ENCODE data around the gene CTAG1A. TPM values are rescaled to one million over a fixed set of nuclear protein-coding genes. Genes with fewer than 3 reads are reported as not detected.
"Not testable (repeated sequence)": the region's sequence is repeated elsewhere in the genome, so short reads cannot be mapped to it uniquely, and the experiment has no call there.

The CTAG1A gene
- total RNA-seq, 6 experiments from 2014 or later, result not detected

DNA sequence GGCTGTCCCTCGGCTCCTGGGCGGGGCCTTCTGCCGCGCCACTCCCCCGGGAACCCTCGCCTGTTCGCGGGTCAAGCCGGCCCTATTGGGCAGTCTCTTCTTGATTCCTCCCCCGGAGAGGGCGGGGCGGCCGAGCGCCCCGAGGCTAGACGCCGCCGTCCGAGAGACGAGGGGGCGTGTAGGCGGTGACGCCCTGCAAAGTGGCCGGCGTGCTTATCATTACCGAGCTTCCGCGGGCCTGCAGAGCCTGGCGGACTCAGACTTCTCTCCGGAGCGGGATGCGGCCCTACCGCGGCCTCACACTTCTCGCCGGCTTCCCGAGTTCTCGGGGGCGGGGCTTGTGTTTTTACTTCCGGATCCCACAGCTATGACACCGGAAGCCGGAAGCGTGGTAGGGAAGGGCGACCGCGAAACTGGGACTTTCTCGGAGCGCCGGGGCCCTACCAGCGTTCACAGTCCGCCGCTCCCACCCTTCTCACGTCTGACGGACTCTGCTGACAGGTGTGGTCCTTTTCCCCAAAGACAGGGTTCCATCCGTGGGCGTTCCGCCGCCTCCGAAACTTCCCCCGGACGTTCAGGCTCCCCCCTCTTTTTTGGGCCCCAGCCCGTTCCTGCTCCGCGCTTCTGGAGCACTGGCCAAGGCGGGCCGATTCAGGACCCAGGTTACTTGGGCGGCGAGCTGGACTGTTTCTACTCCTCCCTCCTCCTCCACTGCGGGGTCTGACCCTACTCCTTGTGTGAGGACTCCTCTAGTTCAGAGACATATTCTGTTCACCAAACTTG lies 37.5 kb upstream of the CTAG1A start, which contains the start of gene IKBKG:
TSS of gene IKBKG (plus strand) at position 376 of the 783 bp plus-strand sequence. CDS start 4,383 bp downstream, outside the sequence.
- Mint-ChIP-seq H3K4me3 (peak within 1 kb of the TSS; percentile 97), H3K9me3 (no peaks in the 10 kb centered on the region), H3K27me3 (ENCODE audit: insufficient read depth) (no peaks in the 10 kb centered on the region; the same call in 1 of the 2 replicates), H3K27ac (peak within 1 kb of the TSS; percentile 98), H3K4me1 (ENCODE audit: low read depth) (peaks cover 42% of the 10 kb centered on the region), H3K36me3 (ENCODE audit: low read depth) (peaks cover 33% of the 10 kb centered on the region)
- TF ChIP-seq, protein P1, sequence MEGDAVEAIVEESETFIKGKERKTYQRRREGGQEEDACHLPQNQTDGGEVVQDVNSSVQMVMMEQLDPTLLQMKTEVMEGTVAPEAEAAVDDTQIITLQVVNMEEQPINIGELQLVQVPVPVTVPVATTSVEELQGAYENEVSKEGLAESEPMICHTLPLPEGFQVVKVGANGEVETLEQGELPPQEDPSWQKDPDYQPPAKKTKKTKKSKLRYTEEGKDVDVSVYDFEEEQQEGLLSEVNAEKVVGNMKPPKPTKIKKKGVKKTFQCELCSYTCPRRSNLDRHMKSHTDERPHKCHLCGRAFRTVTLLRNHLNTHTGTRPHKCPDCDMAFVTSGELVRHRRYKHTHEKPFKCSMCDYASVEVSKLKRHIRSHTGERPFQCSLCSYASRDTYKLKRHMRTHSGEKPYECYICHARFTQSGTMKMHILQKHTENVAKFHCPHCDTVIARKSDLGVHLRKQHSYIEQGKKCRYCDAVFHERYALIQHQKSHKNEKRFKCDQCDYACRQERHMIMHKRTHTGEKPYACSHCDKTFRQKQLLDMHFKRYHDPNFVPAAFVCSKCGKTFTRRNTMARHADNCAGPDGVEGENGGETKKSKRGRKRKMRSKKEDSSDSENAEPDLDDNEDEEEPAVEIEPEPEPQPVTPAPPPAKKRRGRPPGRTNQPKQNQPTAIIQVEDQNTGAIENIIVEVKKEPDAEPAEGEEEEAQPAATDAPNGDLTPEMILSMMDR (IDR thresholded peaks at IDR 0.05), result no peak
- DNase-seq, result peak; percentile 81

DNA sequence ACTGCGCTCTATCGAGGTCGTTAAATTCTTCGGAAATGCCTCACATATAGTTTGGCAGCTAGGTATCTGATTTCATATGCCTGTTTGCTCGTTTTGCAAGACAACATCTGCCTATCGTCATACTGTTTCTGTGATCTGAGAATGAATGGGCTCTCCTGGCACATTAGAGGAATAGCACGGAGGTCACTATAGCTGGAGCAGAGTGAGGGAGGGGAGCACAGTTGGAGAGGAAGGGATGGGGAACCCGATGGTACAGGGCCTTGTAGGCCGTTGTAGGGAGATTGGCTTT lies 37.0 kb upstream of the CTAG1A start:
- Mint-ChIP-seq H3K27me3 (ENCODE audit: insufficient read depth) (no peaks in the 10 kb centered on the region; the same call in 1 of the 2 replicates), H3K4me3 (peak overlapping the region; percentile 97), H3K27ac (peak overlapping the region; percentile 98), H3K36me3 (ENCODE audit: low read depth) (peaks cover 29% of the 10 kb centered on the region), H3K9me3 (no peaks in the 10 kb centered on the region), H3K4me1 (ENCODE audit: low read depth) (peaks cover 37% of the 10 kb centered on the region)
- peak; percentile 33 for DNase-seq
- TF ChIP-seq, protein P1 (IDR thresholded peaks at IDR 0.05), result no peak

DNA sequence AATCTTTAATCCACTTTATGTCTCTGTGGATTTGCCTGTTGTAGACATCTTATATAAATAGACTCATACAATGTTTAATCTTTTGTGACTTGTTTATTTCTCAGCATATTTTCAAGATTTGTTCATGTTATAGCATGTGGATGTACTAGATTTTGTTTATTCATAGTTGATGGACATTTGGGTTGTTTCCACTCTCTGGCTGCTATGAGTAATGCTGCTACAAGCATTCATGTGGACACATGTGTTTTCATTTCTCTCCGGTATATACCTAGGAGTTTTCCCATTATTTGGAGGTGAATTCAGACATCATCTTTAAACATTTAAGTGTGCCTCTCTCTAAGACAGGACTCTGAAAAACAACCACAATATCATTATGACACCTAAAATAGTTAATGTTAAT lies 35.2 kb upstream of the CTAG1A start:
- H3K36me3 Mint-ChIP-seq (ENCODE audit: low read depth), result peaks cover 27% of the 10 kb centered on the region; the same call in 1 of the 2 replicates
- peaks cover 30% of the 10 kb centered on the region for H3K4me1 Mint-ChIP-seq (ENCODE audit: low read depth)

DNA sequence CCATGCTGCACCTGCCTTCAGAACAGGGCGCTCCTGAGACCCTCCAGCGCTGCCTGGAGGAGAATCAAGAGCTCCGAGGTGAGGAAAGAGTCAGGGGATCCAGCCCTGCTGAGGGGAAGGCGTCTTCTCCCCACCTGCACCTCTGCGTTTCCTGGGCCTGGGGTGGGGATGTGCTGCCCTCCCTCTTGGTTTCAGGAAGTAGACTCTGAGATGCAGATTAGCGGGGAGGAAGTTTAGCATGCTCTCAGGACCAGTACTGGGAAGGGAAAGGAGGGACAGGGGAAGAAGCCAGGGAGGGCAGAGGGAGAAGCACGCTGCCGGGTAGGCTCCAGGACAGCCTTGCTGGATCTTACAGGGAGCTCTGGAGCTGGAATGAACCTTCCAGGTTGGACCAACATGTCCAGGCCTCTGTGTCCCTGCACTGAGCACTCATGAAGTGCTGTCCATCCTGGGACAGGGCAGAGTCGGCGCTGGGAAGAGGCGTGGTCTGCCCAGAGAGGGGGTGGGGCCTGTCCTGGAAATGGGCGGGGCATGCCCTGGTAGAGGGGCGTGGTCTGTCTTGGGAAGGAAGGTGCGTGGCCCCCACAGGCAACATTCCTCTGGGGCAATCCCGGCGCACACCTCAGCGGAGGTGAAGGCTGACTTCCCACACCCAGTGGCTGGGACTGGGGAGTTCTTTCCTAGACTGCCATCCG lies 32.7 kb upstream of the CTAG1A start:
- Mint-ChIP-seq H3K36me3 (ENCODE audit: low read depth) (peaks cover 16% of the 10 kb centered on the region; the same call in 1 of the 2 replicates), H3K4me1 (ENCODE audit: low read depth) (peaks cover 18% of the 10 kb centered on the region)
- H3K27me3 Mint-ChIP-seq (ENCODE audit: insufficient read depth); H3K4me3 Mint-ChIP-seq; H3K27ac Mint-ChIP-seq; H3K9me3 Mint-ChIP-seq; DNase-seq: not testable (repeated sequence)

More for the DNA sequence above, 35.2 kb upstream of the CTAG1A start:
- Mint-ChIP-seq H3K27me3 (ENCODE audit: insufficient read depth) (no peaks in the 10 kb centered on the region; the same call in 1 of the 2 replicates), H3K4me3 (peak overlapping the region; percentile 74), H3K9me3 (no peaks in the 10 kb centered on the region), H3K27ac (peak overlapping the region; percentile 81)
- DNase-seq, result no peak
- TF ChIP-seq, protein P1 (IDR thresholded peaks at IDR 0.05), result no peak

DNA sequence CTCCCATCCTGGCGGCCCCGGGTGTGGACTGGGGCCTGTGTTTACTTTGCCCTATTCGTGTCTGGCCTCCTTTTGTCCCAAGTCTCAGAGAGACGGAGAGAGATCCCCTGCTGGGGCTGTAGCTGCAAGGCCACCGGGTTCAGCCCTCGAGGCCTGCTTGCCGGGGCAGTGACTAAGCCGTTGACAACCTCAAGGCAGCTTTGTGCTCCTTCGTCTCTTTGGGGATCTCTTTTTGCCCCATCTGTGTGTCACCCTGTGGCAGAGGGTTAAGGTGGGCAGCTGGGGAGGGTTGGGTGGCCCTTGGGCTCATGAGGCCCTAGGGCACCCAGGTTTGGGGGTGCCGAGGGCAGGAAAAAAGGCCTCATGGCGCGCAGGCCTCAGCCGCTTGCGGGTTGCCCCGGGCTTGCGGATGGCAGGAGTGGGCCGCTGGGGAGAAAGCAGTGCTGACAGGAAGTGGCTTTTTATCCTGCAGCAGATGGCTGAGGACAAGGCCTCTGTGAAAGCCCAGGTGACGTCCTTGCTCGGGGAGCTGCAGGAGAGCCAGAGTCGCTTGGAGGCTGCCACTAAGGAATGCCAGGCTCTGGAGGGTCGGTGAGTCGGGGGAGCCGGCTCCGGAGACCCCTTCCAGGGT lies 26.8 kb upstream of the CTAG1A start:
- H3K4me1 Mint-ChIP-seq (ENCODE audit: low read depth); H3K36me3 Mint-ChIP-seq (ENCODE audit: low read depth); H3K4me3 Mint-ChIP-seq; H3K9me3 Mint-ChIP-seq; H3K27ac Mint-ChIP-seq; DNase-seq; H3K27me3 Mint-ChIP-seq (ENCODE audit: insufficient read depth): not testable (repeated sequence)

DNA sequence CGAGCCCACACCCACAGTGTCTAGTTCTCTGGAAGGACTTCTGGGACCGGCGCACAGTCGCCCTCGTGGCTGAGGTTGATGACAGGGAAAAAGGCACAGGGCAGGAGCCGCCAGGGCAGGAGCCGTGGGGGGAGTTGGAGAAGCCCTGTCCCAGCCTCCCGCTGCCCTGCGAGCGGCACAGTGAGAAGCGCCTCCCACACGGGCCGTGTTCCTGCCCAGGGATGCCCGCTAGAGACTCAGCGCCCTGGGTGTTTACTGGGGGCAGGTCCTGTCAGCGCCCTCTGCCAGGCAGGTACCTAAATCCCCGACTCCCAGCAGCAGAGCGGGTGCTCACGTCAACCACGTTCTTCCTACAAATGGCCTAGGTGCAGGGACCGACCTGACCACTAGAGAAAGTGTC lies 26.0 kb upstream of the CTAG1A start:
- not testable (repeated sequence) for H3K27ac Mint-ChIP-seq; H3K4me1 Mint-ChIP-seq (ENCODE audit: low read depth); H3K9me3 Mint-ChIP-seq; DNase-seq; H3K36me3 Mint-ChIP-seq (ENCODE audit: low read depth); H3K27me3 Mint-ChIP-seq (ENCODE audit: insufficient read depth); H3K4me3 Mint-ChIP-seq

DNA sequence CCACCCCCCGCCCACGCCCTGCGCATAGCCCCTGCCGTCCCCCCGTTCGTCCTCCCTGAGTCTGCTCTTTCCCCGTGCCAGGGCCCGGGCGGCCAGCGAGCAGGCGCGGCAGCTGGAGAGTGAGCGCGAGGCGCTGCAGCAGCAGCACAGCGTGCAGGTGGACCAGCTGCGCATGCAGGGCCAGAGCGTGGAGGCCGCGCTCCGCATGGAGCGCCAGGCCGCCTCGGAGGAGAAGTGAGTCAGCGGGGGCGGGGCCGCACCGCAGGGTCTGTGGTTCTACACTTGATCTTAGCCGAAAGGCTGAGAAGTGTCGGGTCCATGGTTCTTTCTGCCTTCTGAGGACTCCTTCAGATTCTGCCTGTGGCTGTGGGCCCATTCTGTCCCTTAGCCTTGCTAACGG lies 24.6 kb upstream of the CTAG1A start:
- not testable (repeated sequence) for DNase-seq; H3K27ac Mint-ChIP-seq; H3K4me1 Mint-ChIP-seq (ENCODE audit: low read depth); H3K9me3 Mint-ChIP-seq; H3K4me3 Mint-ChIP-seq; H3K27me3 Mint-ChIP-seq (ENCODE audit: insufficient read depth); H3K36me3 Mint-ChIP-seq (ENCODE audit: low read depth)

DNA sequence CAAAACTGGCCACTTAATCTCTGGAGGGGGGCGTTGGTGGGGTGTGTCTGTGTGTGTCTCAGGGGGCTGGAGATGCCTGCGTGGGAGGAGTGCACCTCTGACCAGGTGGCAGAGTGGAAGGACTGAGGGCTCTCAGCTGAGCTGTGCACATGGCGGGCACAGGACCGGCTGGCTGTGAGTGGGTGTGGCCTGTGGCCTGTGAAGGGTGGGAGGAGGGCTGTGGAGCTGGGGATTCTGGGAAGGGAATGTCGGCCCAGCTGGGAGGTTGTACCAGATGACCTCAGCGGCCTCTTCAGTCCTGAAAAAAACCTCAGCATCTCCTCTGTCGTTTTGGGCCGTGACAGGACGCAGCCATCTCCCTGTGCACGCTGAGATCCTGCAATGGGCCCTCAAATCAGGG lies 22.6 kb upstream of the CTAG1A start:
- not testable (repeated sequence) for H3K27me3 Mint-ChIP-seq (ENCODE audit: insufficient read depth); H3K4me1 Mint-ChIP-seq (ENCODE audit: low read depth); H3K4me3 Mint-ChIP-seq; H3K36me3 Mint-ChIP-seq (ENCODE audit: low read depth); DNase-seq; H3K9me3 Mint-ChIP-seq; H3K27ac Mint-ChIP-seq

DNA sequence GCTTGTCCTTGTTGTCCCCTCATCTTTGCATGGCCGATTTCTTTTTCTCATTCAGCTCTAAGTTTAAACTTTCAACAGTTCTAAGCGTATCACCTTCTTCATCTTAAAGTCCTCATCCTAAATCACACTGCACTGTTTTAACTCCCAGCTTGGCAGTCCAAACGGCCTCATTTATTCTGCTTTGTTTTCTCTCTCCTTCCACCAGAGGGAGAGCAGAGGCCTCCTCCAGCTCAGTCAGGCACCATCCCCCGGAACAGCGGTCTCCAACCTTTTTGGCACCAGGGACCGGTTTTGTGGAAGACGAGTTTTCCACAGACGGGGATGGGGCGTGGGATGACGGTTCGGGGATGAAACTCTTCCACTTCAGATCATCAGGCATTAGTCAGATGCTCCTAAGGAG lies 14.6 kb upstream of the CTAG1A start:
- not testable (repeated sequence) for H3K27me3 Mint-ChIP-seq (ENCODE audit: insufficient read depth); H3K9me3 Mint-ChIP-seq; H3K36me3 Mint-ChIP-seq (ENCODE audit: low read depth); DNase-seq; H3K27ac Mint-ChIP-seq; H3K4me3 Mint-ChIP-seq; H3K4me1 Mint-ChIP-seq (ENCODE audit: low read depth)

DNA sequence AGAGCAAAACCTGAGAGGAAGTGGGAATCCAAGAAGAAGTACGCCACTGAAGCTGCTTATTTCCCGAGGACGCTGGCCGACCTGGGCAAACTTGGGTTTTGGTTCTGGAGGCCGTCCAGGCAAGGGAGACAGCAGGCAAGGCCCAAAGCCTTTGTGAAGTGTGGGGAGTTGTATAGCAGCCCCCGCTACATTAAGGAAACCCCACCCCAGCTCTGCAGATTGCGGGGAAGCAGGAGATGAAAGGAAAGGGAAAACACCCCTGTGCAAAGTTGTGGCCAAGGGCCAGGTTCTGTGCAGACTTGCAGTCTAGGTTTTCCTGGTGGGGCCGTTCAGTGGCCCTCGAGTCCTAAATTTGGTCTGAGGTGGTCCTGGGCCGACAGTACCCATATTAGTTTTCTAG lies 11.9 kb upstream of the CTAG1A start:
- not testable (repeated sequence) for H3K4me1 Mint-ChIP-seq (ENCODE audit: low read depth); H3K27ac Mint-ChIP-seq; H3K9me3 Mint-ChIP-seq; DNase-seq; H3K27me3 Mint-ChIP-seq (ENCODE audit: insufficient read depth); H3K36me3 Mint-ChIP-seq (ENCODE audit: low read depth); H3K4me3 Mint-ChIP-seq

Data from HFFc6 (cell line).